GM19468 (cell line): ENCODE data around the gene LBHD1.
"Not testable (repeated sequence)": the region's sequence is repeated elsewhere in the genome, so short reads cannot be mapped to it uniquely, and the experiment has no call there.

Experiments
- ATAC-seq: cut with Tn5 transposase; IDR thresholded peaks from one replicate; pipeline ENCODE4 v1.9.1; 2021; ENCODE audit warnings: mild to moderate bottlenecking, moderate library complexity, moderate number of reproducible peaks; ENCODE audit not compliant: unreplicated experiment; ENCODE audit errors: extremely low read depth

The LBHD1 gene

DNA sequence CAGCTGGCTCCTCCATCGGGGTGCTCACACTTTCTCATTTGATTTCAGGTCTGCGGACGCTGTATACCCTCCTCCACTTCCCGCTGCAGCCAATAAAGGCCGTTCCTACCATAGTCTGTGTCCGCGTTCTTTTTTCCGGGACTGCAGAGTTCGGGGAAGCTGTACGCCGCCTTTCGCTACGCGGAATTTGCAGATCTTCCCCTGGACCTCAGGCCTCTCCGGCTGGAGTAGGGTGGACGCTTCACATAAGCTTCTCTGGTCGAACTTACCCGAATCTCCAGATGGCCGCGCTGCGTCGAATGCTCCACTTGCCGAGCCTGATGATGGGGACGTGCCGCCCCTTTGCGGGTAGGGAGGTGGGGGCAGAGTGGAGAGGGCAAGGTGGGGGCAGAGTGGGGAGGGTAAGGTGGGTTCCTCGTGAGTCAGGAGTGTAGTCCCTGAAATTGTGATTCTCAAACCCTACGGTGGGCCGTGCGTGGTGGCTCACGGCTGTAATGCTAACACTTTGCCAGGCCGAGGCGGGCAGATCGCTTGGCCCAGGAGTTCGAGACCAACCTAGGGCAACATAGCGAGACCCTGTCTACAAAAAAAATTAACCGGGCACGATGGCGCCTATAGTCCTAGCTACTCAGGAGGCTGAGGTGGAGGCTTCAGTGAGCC, 6.3 kb downstream of the LBHD1 start:
- no peak for ATAC-seq

DNA sequence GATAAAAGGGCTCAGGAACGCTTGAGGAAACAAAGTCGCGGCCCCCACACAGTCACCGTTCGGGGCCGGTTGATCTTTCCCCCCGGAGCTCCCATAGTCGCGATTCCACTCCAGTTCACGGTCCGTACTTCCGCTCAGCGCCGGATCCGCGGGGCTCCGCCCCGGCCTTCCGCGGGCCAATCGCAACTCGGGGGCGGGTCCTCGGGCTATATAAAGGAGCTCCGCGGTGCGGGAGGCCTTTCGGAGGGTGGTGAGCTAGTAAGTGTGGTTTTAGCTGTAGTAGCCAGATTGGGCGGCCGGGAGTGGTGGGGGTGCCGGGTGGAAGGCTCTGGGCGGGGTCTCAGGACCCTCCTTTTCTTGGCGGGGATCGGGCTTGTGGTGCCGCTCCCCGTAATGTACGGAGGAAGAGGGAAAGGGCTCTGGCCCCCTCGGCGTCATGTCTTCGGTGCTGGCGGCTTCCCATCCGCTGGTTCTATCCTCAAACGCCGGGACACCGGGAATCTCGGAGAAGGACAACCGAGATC, 6.9 kb downstream of the LBHD1 start, which contains the start of the genes C11orf98 and CSKMT:
Gene C11orf98, minus strand, starts transcription at position 136 of the 524 bp plus-strand sequence. Its CDS starts 41 bp downstream, at position 95.
Gene CSKMT, plus strand, starts transcription at position 238 of the 524 bp plus-strand sequence. CDS start 568 bp downstream, outside the sequence.
- no peak for ATAC-seq

DNA sequence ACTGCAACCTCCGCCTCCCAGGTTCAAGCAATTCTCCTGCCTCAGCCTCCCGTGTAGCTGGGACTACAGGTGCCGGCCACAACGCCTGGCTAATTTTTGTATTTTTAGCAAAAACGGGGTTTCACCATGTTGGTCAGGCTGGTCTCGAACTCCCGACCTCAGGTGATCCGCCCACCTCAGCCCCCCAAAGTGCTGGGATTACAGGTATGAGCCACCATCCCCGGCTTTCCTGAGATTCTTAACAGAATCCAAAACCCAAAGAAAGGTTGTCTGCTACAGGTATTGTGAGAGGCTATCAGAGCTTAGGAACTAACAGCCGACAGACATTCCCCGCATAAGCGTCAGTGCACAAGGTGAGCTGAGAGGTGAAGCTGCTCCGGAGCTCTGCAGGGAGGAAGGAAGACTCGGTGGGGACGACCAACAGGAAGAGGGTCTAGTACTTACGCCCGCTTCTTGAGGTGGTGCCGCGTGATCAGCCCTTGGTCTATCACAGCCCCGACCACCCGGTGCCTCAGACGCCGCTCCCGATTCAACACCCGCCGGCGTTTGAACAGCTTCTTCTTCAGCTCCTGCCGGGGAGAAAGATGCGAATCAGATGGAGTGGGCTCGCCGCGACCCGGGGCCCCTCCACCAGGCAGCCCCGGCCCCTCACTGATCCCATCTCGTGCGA, 7.5 kb downstream of the LBHD1 start:
- ATAC-seq: no peak

DNA sequence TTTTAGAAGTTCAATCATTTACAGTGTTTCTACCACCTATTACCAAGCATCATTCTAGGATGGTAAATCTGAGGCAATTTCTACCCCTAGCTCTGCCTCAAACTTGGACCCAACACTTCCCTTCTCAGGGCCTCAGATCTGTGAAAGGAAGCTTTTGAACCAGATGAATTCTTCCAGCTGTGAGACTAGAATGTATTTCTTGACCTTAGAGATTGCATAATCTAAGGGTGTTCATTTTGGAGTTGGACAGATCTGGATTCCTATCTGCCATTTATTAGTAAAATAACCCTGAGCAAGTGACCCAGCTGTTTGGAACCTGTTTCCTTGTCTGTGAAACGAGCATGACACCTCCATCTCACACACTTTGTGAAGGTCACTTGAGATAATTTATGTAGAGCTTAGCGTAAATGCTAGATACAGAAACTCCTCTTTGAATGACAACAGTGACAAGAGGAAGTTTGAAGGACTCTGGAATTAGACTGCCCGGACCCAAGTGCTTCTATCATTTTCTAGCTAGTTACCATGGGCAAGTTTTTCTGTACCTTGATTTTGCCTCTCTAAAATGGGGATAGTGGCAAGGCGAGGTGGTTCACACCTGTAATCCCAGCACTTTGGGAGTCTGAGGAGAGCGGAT, 15.2 kb downstream of the LBHD1 start:
- ATAC-seq: no peak

DNA sequence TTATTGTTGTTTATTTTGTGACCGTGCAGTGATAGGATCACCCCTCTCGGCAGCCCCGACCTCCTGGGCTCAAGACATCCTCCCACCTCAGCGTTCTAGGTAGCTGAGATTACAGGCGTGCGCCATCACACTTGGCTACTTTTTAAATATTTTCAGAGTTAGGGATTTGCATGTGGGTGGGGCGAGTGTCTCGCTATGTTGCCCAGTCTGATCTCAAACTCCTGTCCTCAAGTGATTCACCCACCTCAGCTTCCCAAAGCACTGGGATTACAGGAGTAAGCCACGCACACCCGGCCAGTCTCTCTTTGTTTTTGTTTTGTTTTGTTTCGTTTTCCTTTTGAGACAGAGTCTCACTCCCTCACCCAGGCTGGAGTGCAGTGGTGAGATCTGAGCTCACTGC, 17.8 kb downstream of the LBHD1 start:
- ATAC-seq: no peak

DNA sequence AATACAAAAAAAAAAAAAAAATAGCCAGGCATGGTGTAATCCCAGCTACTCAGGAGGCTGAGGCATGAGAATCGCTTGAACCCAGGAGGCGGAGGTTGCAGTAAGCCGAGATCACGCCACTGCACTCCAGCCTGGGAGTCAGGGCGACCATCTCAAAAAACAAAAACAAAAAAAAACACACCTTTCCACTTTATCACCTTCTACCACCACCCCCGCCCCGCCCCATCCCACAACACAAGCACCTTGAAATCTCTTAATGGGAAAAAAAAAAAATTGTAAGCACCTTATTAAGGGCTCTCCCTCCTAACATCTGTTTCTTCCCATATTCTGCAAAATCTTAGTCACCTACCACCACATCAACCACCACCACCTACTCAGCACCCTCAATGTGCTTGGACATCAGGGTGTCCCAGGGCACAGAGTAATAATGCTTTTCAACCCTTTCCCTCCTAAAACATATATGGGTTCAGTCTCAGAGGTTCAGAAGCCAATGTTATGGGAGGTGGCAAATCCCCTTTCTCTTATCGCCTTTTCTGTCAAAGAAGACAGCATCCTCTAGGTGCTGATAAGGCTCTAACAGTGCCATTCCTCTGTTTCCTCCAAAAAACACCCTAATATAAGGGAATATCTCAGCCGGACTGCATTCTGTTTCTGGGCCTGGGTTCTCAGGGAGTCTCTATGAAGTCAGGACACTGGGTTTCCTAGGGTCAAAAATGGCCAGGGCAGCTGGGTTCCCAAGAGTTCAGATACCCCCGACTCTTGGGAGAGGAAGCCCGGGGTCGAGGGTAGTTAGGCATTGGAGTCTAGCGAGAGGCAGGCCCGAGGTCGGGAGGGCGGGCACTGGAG, 19.7 kb downstream of the LBHD1 start:
- ATAC-seq: no peak

DNA sequence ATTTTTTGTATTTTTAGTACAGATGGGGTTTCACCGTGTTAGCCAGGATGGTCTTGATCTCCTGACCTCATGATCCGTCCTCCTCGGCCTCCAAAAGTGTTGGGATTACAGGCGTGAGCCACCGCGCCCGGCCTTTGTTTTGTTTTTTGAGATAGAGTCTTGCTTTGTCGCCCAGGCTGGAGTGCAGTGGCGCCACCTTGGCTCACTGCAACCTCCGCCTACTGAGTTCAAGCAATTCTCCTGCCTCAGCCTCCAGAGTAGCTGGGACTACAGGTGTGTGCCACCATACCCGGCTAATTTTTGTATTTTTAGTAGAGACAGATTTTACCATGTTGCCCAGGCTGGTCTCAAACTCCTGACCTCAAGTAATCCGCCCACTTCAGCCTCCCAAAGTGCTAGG, 21.8 kb downstream of the LBHD1 start:
- not testable (repeated sequence) for ATAC-seq

DNA sequence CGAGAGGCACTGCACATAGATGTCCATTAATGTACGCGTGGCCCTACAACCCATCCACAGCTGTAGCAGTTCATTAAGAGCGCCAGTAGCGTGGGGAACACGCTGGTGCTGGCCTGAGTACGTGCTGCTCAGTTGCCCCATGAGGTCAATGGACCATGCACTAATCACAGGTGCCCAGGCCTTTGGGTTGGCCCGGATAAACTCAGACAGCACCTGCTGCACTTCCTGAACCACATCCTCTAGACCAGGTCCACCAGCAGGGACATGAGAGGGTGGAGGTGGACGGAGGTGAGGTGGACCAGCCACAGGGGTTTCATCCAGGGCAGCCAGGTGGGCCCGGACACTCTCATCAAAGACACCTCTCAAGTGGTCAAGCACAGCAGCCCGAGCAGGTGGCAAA, 22.6 kb downstream of the LBHD1 start:
- no peak for ATAC-seq

DNA sequence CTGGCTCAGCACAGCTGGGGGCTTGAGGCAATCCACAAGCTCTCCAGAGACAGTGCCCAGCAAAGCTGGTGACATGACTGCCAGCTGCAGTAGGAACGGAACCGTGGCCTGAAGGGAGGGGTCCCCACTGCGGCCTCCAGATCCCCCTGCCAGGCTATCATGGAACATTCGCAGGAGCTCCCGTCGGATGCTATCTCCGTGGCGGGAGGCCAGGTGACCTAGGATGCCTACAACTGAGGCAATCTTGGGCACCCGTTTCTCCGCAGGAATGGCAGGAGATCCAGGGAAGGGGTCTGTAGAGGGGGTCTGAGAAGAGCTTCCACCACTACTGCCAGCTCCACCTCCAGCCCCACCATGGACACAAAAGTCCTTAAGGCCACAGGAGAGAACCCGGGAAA, 23.1 kb downstream of the LBHD1 start:
- ATAC-seq: no peak

DNA sequence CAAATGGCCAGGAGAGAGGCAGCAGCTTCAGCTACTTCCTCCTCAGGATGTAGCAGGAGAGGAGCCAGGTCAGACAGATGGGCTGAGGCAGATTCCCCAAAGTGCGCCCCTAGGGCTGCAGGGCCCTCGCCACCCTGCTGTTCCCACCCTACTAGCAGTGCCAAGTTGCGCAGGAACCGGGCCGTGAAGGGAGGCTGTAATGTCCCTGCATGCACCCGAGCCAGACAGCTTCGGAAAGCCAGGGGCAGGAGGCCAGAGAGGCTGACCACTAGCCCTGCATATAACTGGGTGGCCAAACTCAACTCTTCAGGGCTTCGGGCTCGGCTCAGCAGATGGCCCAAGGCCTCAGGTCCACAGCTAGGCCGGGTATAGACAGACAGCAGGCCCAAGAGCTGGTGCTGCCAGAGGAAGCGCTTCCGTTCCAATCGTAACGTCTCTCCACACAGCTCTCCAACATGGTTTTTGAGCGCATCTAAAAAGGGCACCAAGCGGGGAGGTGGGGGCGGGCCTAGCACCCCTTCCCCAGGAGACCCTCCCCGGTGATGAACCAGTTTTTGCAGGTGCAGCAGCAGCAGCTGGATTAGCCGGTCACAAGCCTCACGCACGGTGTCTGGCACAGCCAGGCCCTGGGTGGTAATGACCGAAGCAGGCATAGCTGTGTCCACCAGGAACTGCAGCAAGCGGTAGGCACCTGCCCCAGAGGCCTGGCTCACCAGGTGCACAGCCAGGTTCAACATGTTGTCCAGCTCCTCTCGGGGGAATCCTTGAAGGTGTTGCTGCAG, 23.7 kb downstream of the LBHD1 start:
- no peak for ATAC-seq

DNA sequence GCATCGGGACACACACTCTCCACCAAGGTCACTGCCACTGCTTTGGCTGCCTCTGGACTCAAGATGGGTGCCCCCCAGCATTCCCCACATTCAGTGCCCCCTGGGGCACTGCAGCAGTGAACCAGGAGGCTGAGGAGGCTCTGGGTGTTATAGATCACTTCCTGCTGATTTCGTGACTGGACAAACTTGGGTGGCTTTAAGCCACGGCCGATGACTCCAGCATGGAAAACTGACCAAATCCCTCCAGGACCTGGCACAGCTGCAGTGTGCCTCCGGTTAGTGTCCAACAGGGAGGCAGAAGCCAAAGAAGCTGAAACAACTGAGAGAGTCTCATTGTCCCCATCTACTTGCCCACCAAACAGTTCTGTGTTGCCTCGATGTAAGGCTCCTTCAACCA, 24.5 kb downstream of the LBHD1 start:
- no peak for ATAC-seq

DNA sequence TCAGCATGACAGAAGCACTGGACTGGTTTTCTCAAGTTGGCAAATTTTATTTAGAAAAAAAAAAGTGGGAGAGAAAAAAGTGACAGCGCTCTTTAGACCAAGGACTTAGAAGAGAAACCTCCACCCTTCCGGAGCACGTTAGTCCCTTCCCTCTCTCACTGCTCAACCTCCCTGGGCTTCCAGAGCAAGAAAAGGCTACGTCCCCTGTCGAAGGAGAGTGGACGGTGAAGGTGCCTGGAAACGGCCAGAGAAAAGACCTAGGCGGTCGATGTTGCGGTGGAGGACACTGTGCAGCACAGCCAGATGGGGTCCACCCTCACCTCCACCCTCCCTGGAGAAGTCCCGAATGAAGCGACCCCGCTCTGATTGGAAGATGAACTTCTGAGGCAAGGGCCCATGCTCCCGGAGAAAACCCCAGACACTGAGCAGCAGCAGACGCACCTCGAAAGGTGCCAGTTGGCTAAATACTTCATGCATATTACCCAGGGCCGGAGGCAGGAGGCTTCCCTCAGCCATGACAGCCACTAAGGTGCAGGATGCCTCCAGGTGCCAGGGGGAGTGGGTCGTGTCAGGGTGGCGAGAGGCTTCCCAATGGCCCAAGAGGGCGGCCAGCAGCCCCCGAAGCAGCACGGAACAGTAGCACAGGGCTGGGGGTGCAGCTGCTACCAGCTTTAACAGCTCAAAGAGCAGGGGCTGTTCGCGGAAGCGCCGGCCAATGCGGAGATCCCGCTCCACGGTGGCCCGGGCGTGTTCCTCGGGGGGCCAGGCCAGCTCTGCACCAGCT, 25.1 kb downstream of the LBHD1 start:
- ATAC-seq: no peak

DNA sequence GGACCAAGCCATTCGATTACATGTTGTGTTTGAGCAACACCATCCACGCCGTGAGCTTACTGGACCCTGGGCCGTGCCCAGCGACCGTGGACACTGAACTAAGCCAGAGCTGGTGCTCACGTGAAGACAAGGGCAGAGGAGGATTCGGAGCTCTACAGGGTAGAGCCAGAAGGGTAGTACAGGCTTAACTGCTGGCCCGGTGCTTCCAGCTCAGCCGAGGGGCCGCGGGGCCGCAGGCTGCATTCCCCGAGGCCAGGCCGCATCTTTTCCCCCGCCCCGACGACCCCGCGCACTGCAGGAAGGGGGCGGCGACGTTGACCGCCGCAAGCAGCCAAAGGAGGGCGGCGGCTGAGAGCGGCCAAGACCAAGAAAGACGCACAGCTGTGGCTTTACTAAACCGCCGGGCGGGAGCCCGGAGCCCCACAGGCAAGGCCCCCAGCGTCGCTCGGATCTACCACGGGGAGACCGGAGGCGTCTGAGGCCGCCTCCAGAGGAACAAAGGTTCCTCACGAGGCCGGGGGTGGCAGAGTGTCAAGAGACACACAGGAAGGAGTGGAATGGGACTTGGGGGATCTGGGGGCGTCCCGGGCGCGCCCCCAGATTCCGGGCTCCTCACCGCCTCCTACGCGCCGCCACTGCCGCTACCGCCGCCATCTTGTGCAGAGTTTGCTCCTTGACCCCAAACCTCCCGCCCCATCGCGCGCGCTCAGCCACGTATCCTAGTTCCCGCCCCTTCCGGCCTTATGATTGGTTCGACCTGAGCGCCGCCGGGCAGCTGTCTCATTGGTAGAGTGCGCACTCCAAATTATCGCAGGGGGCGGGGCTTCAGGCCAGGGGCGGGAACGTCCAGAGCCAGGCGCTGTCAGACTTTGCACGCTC, 25.9 kb downstream of the LBHD1 start, which contains the start of gene GANAB:
Gene GANAB, minus strand, starts transcription at position 668 of the 879 bp plus-strand sequence. Its CDS starts 14 bp downstream, at position 654.
- no peak for ATAC-seq

DNA sequence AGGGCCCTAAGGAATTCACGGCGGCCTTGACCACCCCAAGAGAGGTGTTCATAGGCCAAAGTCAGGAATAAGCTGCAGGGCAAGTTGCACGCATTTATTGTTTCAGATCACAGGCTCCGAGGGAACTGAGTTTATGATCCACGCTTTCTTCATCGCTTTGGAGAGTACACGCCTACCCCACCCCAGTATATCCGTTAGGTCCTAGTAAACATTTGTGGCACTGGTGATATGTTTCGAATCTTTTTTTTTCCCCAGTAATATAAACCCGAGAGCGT, 26.5 kb downstream of the LBHD1 start:
- no peak for ATAC-seq

DNA sequence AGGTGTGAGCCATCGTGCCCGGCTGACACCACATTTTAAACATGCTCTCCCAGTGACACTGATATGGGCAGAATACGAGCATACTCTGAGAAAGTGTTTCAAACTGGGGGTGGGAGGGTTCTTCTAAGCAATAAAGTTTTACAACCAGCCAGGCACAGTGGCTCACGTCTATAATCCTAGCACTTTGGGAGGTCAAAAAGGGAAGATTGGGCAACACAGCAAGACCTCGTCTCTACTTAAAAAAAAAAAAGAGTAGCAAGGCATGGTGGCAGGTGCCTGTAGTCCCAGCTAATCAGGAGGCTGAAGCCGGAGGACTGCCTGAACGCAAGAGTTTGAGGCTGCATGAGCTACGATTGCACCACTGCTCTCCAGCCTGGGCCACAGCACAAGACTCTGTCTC, 27.8 kb downstream of the LBHD1 start:
- no peak for ATAC-seq

DNA sequence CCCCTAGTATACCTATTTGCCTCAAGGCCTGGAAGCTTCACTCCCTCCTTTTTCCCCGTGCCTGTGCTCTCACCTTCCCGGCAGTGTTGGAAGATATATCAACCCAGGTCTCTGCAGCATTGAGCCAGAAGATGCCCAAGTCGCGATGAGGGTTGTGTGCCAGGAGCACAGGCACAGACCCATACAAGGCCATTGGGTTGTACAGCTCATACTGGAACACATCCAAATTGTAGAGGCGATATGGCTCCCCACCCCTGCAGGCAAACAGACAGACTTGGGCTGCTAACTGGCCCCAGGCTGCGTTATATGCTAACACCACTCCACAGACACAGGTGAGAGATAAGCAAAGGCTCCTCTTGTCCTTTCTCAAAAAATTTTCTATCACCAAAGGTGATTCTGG, 39.6 kb downstream of the LBHD1 start:
- ATAC-seq: no peak

DNA sequence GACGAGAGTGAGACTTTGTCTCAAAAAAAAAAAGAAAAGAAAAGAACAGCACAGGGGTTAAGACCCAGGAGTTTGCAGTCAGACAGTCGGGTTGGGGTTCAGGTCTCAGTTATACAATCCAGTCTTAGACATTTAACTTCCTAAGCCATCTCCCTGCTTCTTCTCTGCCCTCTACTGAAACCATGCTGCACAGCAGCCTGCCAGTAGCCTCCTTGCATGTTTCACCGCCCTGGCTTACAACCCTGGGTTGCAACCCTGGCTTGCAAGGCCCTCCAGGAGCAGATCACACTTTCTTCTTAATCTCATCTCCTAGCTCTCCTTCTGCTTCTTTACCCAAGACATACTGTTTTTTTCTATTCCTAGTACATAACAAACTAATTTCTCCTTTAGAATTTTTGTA, 44.4 kb downstream of the LBHD1 start:
- no peak for ATAC-seq
